Measurements from ENCODE around the gene LPCAT4.

LPCAT4 gene

GRCh38 chr15:34365836-34366235 lies 1.2 kb downstream of the LPCAT4 start:
- Histone ChIP-seq H3K4me3 (ENCODE audit: low read length) (peak overlapping the region; percentile 29), H4K8ac (ENCODE audit: low read depth, low read length) (no peak overlapping the region), H3K9ac (ENCODE audit: low read length) (peak overlapping the region; percentile 66), H2BK5ac (ENCODE audit: low read length) (no peak overlapping the region), H3K4ac (ENCODE audit: low read depth, low read length) (no peak overlapping the region), H3K4me2 (ENCODE audit: low read length) (peak overlapping the region; percentile 82), H3K27ac (ENCODE audit: low read depth, low read length) (peak overlapping the region; percentile 26), H3K18ac (ENCODE audit: low read length) (no peak overlapping the region), H4K5ac (ENCODE audit: low read length) (no peak overlapping the region), H3K23ac (ENCODE audit: low read length) (no peak overlapping the region), H3K56ac (ENCODE audit: low read length) (peak overlapping the region; percentile 84), H3K27me3 (ENCODE audit: insufficient read depth, low read length, poor library complexity) (no peaks in the 10 kb centered on the region), H2BK15ac (replicated peaks; ENCODE audit: low read depth) (no peak overlapping the region), H3K79me2 (ENCODE audit: control insufficient read depth, insufficient read depth, low read length) (peaks cover 15% of the 10 kb centered on the region), H3K79me1 (ENCODE audit: low read length) (peaks cover 21% of the 10 kb centered on the region), H3K36me3 (ENCODE audit: control insufficient read depth, insufficient read depth, low read length) (no peaks in the 10 kb centered on the region), H3K4me1 (ENCODE audit: control insufficient read depth, low read depth, low read length) (peaks cover 7% of the 10 kb centered on the region), H2AK5ac (ENCODE audit: low read length) (no peak overlapping the region), H2BK120ac (ENCODE audit: low read depth, low read length) (no peak overlapping the region)
- WGBS (ENCODE audit: extremely low coverage, insufficient coverage, low lambda C conversion rate) = no CpG with 5 or more reads among the region's 5 CpGs
- DNase-seq = no peak

GRCh38 chr15:34365091-34365825 lies 1.7 kb downstream of the LPCAT4 start:
- no peak overlapping the region for H3K23ac ChIP-seq (ENCODE audit: low read length)
- no peak overlapping the region for H3K27ac ChIP-seq (ENCODE audit: low read depth, low read length)
- WGBS (ENCODE audit: extremely low coverage, insufficient coverage, low lambda C conversion rate) = no CpG with 5 or more reads among the region's 16 CpGs

GRCh38 chr15:34364041-34364440 lies 3.0 kb downstream of the LPCAT4 start:
- no peak overlapping the region for H3K4ac ChIP-seq (ENCODE audit: low read depth, low read length)
- no peak overlapping the region for H2BK5ac ChIP-seq (ENCODE audit: low read length)
- H4K5ac ChIP-seq (ENCODE audit: low read length) = no peak overlapping the region
- H3K4me3 ChIP-seq (ENCODE audit: low read length) = no peak overlapping the region
- peaks cover 21% of the 10 kb centered on the region for H3K79me1 ChIP-seq (ENCODE audit: low read length)
- peaks cover 7% of the 10 kb centered on the region for H3K4me1 ChIP-seq (ENCODE audit: control insufficient read depth, low read depth, low read length)
- no peak overlapping the region for H3K27ac ChIP-seq (ENCODE audit: low read depth, low read length)
- H2AK5ac ChIP-seq (ENCODE audit: low read length) = no peak overlapping the region
- H3K4me2 ChIP-seq (ENCODE audit: low read length) = no peak overlapping the region
- H3K23ac ChIP-seq (ENCODE audit: low read length) = no peak overlapping the region
- peaks cover 15% of the 10 kb centered on the region for H3K79me2 ChIP-seq (ENCODE audit: control insufficient read depth, insufficient read depth, low read length)
- H3K18ac ChIP-seq (ENCODE audit: low read length) = no peak overlapping the region
- H3K9ac ChIP-seq (ENCODE audit: low read length) = no peak overlapping the region
- peaks cover 3% of the 10 kb centered on the region for H3K36me3 ChIP-seq (ENCODE audit: control insufficient read depth, insufficient read depth, low read length)
- H3K56ac ChIP-seq (ENCODE audit: low read length) = no peak overlapping the region
- H2BK15ac ChIP-seq (replicated peaks; ENCODE audit: low read depth) = no peak overlapping the region
- H4K8ac ChIP-seq (ENCODE audit: low read depth, low read length) = no peak overlapping the region
- no CpG with 5 or more reads among the region's 8 CpGs for WGBS (ENCODE audit: extremely low coverage, insufficient coverage, low lambda C conversion rate)
- H3K27me3 ChIP-seq (ENCODE audit: insufficient read depth, low read length, poor library complexity) = no peaks in the 10 kb centered on the region
- H2BK120ac ChIP-seq (ENCODE audit: low read depth, low read length) = no peak overlapping the region
- no peak for DNase-seq

More at GRCh38 chr15:34365091-34365825, 1.7 kb downstream of the LPCAT4 start:
- peak overlapping the region; percentile 42 for H3K56ac ChIP-seq (ENCODE audit: low read length)
- no peaks in the 10 kb centered on the region for H3K27me3 ChIP-seq (ENCODE audit: insufficient read depth, low read length, poor library complexity)
- peaks cover 15% of the 10 kb centered on the region for H3K79me2 ChIP-seq (ENCODE audit: control insufficient read depth, insufficient read depth, low read length)
- no peak overlapping the region for H2BK15ac ChIP-seq (replicated peaks; ENCODE audit: low read depth)
- H2BK5ac ChIP-seq (ENCODE audit: low read length) = no peak overlapping the region
- H2BK120ac ChIP-seq (ENCODE audit: low read depth, low read length) = no peak overlapping the region
- no peak overlapping the region for H2AK5ac ChIP-seq (ENCODE audit: low read length)
- peak overlapping the region; percentile 33 for H3K9ac ChIP-seq (ENCODE audit: low read length)
- H3K4me3 ChIP-seq (ENCODE audit: low read length) = no peak overlapping the region
- H3K36me3 ChIP-seq (ENCODE audit: control insufficient read depth, insufficient read depth, low read length) = no peaks in the 10 kb centered on the region
- peaks cover 21% of the 10 kb centered on the region for H3K79me1 ChIP-seq (ENCODE audit: low read length)
- peaks cover 7% of the 10 kb centered on the region for H3K4me1 ChIP-seq (ENCODE audit: control insufficient read depth, low read depth, low read length)
- H3K4me2 ChIP-seq (ENCODE audit: low read length) = peak overlapping the region; percentile 14
- no peak overlapping the region for H4K8ac ChIP-seq (ENCODE audit: low read depth, low read length)
- H3K18ac ChIP-seq (ENCODE audit: low read length) = no peak overlapping the region
- no peak overlapping the region for H3K4ac ChIP-seq (ENCODE audit: low read depth, low read length)
- no peak overlapping the region for H4K5ac ChIP-seq (ENCODE audit: low read length)
- peak; percentile 35 for DNase-seq

GRCh38 chr15:34362047-34362773 lies 4.8 kb downstream of the LPCAT4 start:
- Histone ChIP-seq H4K5ac (ENCODE audit: low read length) (no peak overlapping the region), H2BK15ac (replicated peaks; ENCODE audit: low read depth) (no peak overlapping the region), H3K27me3 (ENCODE audit: insufficient read depth, low read length, poor library complexity) (no peaks in the 10 kb centered on the region), H3K79me1 (ENCODE audit: low read length) (peaks cover 21% of the 10 kb centered on the region), H3K27ac (ENCODE audit: low read depth, low read length) (no peak overlapping the region), H3K4me2 (ENCODE audit: low read length) (no peak overlapping the region), H4K8ac (ENCODE audit: low read depth, low read length) (no peak overlapping the region), H3K4me1 (ENCODE audit: control insufficient read depth, low read depth, low read length) (peaks cover 7% of the 10 kb centered on the region), H3K23ac (ENCODE audit: low read length) (no peak overlapping the region), H3K4ac (ENCODE audit: low read depth, low read length) (no peak overlapping the region), H2BK120ac (ENCODE audit: low read depth, low read length) (no peak overlapping the region), H3K36me3 (ENCODE audit: control insufficient read depth, insufficient read depth, low read length) (peaks cover 3% of the 10 kb centered on the region), H3K79me2 (ENCODE audit: control insufficient read depth, insufficient read depth, low read length) (peaks cover 15% of the 10 kb centered on the region), H2AK5ac (ENCODE audit: low read length) (no peak overlapping the region), H3K4me3 (ENCODE audit: low read length) (no peak overlapping the region), H2BK5ac (ENCODE audit: low read length) (no peak overlapping the region), H3K18ac (ENCODE audit: low read length) (no peak overlapping the region), H3K56ac (ENCODE audit: low read length) (no peak overlapping the region), H3K9ac (ENCODE audit: low read length) (no peak overlapping the region)
- no peak for DNase-seq
- no CpG with 5 or more reads among the region's 10 CpGs for WGBS (ENCODE audit: extremely low coverage, insufficient coverage, low lambda C conversion rate)

GRCh38 chr15:34361278-34361677 lies 5.7 kb downstream of the LPCAT4 start:
- peaks cover 15% of the 10 kb centered on the region for H3K79me2 ChIP-seq (ENCODE audit: control insufficient read depth, insufficient read depth, low read length)
- no peak overlapping the region for H3K23ac ChIP-seq (ENCODE audit: low read length)
- WGBS (ENCODE audit: extremely low coverage, insufficient coverage, low lambda C conversion rate) = no CpG with 5 or more reads among the region's 7 CpGs

More at GRCh38 chr15:34361278-34361677, 5.7 kb downstream of the LPCAT4 start:
- Histone ChIP-seq H3K18ac (ENCODE audit: low read length) (no peak overlapping the region), H2BK120ac (ENCODE audit: low read depth, low read length) (no peak overlapping the region), H3K4ac (ENCODE audit: low read depth, low read length) (no peak overlapping the region), H3K27me3 (ENCODE audit: insufficient read depth, low read length, poor library complexity) (no peaks in the 10 kb centered on the region), H2BK15ac (replicated peaks; ENCODE audit: low read depth) (no peak overlapping the region), H3K9ac (ENCODE audit: low read length) (no peak overlapping the region), H4K8ac (ENCODE audit: low read depth, low read length) (no peak overlapping the region), H3K27ac (ENCODE audit: low read depth, low read length) (no peak overlapping the region), H3K36me3 (ENCODE audit: control insufficient read depth, insufficient read depth, low read length) (peaks cover 3% of the 10 kb centered on the region), H2AK5ac (ENCODE audit: low read length) (no peak overlapping the region), H3K4me2 (ENCODE audit: low read length) (no peak overlapping the region), H3K4me3 (ENCODE audit: low read length) (no peak overlapping the region), H3K56ac (ENCODE audit: low read length) (no peak overlapping the region), H2BK5ac (ENCODE audit: low read length) (no peak overlapping the region), H4K5ac (ENCODE audit: low read length) (no peak overlapping the region), H3K79me1 (ENCODE audit: low read length) (peaks cover 21% of the 10 kb centered on the region), H3K4me1 (ENCODE audit: control insufficient read depth, low read depth, low read length) (peaks cover 7% of the 10 kb centered on the region)
- no peak for DNase-seq

All from mesendoderm (in vitro differentiated cells).